Glomerular visceral epithelial cell (primary cell): ENCODE data around the gene STING1.
"Not testable (repeated sequence)": the region's sequence is repeated elsewhere in the genome, so short reads cannot be mapped to it uniquely, and the experiment has no call there.

ENCODE experiments used
- DNase-seq: peaks from one replicate; pipeline ENCODE4 v3.0.0-alpha.2; 2016; ENCODE audit errors: extremely low spot score

The STING1 gene

GRCh38 chr5:139503036-139503817 is 20.7 kb upstream of the STING1 start:
- not testable (repeated sequence) for DNase-seq

GRCh38 chr5:139501381-139501780 is 18.8 kb upstream of the STING1 start:
- no peak for DNase-seq

GRCh38 chr5:139495638-139496435 is 13.3 kb upstream of the STING1 start:
- DNase-seq: no peak

GRCh38 chr5:139494832-139495231 is 12.3 kb upstream of the STING1 start:
- no peak for DNase-seq

- DNase-seq: no peak
Measured at GRCh38 chr5:139494256-139494655, 11.7 kb upstream of the STING1 start.

GRCh38 chr5:139492700-139493192 is 10.2 kb upstream of the STING1 start:
- DNase-seq: no peak

GRCh38 chr5:139488260-139488659 is 5.7 kb upstream of the STING1 start:
- no peak for DNase-seq

- no peak for DNase-seq
Measured at GRCh38 chr5:139486201-139486600, 3.6 kb upstream of the STING1 start.

DNA sequence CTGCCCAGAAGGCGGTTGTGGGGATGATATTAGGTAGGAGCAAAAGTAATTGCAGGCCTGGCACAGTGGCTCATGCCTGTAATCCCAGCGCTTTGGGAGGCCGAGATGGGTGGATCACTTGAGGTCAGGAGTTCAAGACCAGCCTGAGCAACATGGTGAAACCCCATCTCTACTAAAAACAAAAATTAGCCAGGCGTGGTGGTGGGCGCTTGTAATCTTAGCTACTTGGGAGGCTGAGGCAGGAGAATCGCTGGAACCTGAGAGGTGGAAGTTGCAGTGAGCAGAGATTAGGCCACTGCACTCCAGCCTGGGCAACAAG is 291 bp upstream of the STING1 start:
- DNase-seq: not testable (repeated sequence)

DNA sequence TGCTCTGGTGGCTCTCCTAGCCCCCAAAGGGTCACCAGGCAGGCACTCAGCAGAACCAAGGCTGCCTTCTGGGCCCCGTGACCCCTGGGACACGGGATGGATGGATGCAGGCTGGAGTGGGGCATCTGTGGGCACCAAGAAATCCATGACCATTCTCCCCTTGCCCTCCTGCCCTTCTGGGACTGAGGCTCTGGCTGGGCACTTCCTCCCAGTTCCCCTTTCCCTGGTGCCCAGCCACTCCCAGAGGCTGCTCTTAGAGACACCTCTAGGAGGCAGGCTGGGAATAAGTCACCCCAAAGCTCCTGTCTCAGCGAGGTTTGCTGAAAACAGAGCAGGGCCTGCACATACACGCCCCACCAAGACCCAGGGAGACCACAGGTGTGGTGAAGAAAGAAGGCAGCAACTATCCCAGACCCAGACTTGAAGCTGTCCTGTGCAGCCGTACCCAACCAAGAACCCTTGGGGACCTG is 943 bp downstream of the STING1 start:
- peak; percentile 50 for DNase-seq

GRCh38 chr5:139481122-139481533 is 1.4 kb downstream of the STING1 start:
- DNase-seq: no peak

DNA sequence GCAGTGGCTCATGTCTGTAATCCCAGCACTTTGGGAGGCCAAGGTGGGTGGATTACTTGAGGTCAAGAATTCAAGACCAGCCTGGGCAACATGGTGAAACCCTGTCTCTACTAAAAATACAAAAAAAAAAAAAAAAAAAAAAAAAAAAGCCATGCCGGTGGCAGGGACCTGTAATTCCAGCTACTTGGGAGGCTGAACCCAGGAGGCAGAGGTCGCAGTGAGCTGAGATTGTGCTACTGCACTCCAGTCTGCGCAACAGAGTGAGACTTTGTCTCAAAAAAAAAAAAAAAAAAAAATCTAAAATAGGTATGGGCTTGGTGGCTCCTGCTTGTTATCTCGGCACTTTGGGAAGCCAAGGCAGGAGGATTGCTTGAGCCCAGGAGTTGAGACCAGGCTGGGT is 2.8 kb downstream of the STING1 start:
- DNase-seq: not testable (repeated sequence)

DNA sequence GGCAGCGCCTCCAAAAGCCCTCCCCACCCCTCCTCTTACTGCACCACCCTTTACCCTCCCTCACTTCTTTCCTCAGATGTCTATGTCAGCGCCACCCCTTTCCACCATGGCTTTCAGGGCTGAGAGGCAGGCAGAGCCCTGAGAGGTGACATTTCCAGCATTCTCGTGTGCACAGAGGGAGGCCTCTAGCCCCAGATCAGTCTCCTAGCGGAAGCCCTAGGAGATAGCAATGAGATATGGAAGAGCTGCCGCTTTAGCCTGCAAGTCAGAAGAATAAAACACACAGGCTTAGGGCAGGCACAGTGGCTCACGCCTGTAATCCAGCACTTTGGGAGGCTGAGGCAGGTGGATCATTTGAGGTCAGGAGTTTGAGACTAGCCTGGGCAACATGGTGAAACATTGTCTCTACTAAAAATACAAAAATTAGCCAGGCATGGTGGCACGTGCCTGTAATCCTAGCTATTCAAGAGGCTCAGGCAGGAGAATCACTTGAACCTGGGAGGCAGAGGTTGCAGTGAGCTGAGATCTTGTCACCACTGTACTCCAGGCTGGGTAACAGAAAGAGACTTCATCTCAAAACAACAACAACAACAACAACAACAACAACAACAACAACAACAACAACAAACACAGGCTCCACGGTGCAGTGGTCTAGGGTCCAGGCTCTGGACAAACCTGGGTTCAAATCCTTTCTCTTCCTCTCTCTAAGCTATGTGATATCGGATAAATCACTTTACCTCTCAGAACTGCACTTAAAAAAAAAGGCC is 3.7 kb downstream of the STING1 start:
- not testable (repeated sequence) for DNase-seq

- no peak for DNase-seq
Measured at GRCh38 chr5:139475865-139476617, 6.5 kb downstream of the STING1 start.

DNA sequence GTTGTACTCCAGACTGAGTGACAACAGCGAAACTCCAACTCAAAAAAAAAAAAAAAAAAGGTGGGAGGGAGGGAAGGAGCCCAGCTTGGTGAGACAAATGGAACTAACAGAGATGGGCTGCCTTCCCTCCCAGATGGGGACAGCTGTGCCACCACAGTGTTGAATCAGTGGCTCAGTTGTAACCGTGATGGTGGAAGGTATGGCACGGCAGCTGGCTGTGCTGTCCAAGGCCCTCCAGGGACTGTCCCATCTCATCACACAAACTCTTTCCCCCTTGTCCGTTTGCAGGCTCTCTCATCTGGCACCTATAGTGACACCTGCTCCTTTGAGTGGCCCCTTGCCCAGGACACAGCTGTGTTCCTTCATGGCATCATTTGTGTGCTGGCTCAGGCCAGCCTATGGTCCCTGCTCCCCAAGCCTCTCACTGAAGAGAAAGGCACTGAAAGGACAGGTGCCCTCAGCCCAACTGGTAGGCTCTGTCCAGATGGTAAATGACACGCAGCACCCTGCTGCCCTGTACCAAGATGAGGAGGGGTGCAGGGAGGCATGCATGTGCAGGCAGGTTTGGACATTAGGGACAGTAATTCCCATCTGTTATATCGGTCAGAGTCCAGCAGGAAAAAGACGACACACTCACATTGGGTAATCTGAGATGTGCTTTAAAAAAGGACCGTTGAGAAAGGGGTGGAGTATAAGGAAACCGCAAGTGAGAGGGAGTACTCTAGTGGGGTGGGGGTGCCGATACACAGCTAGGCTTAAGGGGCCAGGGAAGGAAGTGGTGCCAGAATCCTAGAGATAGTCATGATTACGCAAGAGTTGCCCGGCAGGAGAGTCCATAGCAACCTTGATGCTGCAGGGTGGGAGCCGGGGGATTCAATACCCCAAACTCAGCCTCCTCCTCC is 7.4 kb downstream of the STING1 start:
- no peak for DNase-seq

GRCh38 chr5:139473565-139473964 is 9.0 kb downstream of the STING1 start:
- no peak for DNase-seq

GRCh38 chr5:139473105-139473504 is 9.5 kb downstream of the STING1 start:
- DNase-seq: no peak

GRCh38 chr5:139472386-139473030 is 10.1 kb downstream of the STING1 start:
- no peak for DNase-seq

DNA sequence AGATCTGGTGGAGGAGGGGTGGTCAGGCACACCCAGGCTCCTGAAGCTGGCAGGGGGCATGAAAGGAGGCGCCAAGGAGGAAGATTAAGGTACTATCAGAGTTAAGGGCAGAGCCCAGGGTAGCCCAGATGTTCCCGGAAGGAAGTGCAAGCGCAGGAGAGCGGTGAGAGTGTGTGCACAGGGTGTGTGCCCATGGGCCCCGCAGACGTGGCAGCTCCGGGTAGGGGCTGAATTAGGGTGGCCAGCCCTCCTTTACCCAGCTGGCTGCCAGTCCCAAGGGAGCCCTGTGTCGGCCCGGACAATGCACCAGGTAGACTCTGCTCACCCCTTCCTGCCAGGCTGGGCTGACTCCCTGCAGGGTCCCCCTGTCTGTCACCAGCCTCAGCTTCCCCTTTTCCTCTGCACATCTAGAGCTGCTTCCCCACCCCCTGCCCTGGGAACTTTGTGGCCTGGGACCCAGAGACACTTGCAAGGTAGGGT is 11.7 kb downstream of the STING1 start, which contains the start of gene SMIM33:
SMIM33 (plus strand) TSS at position 184 of the 480 bp plus-strand sequence; CDS start at position 302, 118 bp downstream.
- DNase-seq: no peak
